Measurements from ENCODE around the gene ANP32B.
A peak's percentile ranks its signal among the peaks of the same experiment; 100 is the strongest.

Gene ANP32B

DNA sequence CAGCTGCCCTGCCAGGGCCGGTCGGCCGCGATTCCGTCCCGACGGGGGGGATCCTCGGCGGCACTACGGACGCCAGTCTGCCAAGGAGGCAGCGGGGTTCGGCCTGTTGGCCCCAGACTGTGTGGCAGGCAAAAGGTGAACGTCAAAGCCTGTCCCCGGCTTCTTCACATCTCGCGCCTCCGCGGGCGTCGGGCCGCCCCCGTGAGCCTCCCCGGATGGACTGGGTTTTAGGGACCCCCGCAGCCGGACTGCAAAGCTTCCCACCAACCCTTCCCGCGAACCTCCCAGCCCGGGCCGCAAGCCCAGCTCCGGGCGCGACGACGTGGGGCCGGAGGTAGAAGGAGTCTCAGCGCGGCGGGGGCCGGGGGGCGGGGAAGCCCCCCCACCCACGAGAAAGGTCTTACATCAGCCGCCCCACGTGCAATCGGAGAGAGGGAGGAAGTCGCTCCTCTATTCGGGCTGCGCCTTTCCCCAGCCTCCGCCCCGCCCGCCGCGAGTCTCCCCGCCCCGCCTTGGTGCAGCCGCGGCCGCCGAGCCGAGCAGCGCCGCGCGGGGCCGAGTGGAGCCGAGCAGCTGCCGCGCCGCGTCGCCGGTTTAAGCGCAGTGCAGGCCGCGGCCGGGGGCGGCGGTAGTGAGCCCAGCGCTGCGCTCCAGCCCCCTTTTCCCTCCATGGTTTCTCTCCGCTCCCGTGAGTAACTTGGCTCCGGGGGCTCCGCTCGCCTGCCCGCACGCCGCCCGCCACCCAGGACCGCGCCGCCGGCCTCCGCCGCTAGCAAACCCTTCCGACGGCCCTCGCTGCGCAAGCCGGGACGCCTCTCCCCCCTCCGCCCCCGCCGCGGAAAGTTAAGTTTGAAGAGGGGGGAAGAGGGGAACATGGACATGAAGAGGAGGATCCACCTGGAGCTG lies at the start of gene ANP32B:
Gene ANP32B (plus strand): TSS at position 659 of the 906 bp plus-strand sequence. CDS start 215 bp downstream, at position 874.
- peak within 1 kb of the TSS; percentile 89 for H3K4me3 ChIP-seq
- TF ChIP-seq, protein P1, sequence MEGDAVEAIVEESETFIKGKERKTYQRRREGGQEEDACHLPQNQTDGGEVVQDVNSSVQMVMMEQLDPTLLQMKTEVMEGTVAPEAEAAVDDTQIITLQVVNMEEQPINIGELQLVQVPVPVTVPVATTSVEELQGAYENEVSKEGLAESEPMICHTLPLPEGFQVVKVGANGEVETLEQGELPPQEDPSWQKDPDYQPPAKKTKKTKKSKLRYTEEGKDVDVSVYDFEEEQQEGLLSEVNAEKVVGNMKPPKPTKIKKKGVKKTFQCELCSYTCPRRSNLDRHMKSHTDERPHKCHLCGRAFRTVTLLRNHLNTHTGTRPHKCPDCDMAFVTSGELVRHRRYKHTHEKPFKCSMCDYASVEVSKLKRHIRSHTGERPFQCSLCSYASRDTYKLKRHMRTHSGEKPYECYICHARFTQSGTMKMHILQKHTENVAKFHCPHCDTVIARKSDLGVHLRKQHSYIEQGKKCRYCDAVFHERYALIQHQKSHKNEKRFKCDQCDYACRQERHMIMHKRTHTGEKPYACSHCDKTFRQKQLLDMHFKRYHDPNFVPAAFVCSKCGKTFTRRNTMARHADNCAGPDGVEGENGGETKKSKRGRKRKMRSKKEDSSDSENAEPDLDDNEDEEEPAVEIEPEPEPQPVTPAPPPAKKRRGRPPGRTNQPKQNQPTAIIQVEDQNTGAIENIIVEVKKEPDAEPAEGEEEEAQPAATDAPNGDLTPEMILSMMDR (IDR thresholded peaks at IDR 0.05) = peak; percentile 86
- peak; percentile 90 for DNase-seq (ENCODE audit: low spot score)
- H3K27ac ChIP-seq = peak within 1 kb of the TSS; percentile 97 to 99

DNA sequence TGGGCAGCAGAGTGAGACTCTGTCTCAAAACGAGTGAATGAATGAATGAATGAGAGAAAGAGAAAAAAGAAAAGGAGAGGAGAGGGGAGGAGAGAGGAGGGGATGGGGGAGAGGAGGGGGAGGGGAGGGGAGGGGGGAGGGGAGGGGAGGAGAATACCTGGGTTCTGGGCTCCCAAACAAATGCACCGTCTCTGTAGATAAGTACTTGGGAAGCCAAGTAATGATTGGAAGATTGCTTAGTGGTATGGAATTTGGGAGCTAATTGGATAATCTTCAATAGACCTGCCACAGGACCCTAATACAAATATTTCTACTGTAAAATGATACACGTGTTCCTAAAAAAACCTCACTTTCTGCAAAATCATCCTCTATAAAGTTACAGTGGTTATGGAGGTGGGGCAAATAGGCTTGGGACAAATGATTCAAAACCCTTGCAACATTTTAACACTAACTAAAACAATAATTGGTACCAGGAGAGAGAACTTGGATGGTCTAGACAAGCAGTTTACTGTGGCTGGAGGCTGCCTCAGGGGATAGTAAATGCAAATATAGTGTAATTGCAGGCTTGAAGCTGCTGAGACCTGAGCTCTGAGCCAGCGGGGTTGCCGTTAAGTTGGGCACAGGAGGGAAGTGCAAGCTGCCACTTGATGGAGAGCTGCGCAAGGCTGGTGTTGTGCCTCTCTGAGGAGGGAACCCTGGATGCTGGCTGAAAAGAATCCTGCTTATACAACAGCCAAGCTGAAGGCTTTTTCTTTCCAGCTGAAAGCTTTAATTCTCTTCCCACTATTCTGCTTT lies 48.6 kb upstream of the ANP32B start:
- Histone ChIP-seq H3K4me3 (no peak overlapping the region), H3K27ac (no peak overlapping the region)
- no peak for DNase-seq (ENCODE audit: low spot score)
- TF ChIP-seq, protein P1 (IDR thresholded peaks at IDR 0.05) = no peak

DNA sequence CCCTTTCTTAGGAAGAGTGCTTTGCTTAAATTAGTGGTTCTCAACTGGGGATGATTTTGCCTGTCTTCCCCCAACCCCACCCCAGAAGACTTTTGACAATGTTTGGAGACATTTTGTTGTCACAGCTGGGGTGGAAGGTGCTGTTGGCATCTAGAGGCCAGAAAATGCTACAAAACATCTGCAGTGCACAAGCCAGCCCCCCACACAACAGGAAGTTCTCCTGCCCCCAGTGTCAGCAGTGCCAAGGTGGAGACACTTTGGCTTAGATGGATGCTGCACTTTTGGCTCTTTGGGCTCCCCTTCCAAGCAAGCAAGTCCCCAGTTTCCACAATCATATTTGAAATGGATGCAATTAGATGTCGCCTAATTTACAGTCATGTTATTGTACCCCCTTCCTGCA lies 47.9 kb upstream of the ANP32B start:
- H3K27ac ChIP-seq = no peak overlapping the region
- TF ChIP-seq, protein P1 (IDR thresholded peaks at IDR 0.05) = no peak
- DNase-seq (ENCODE audit: low spot score) = no peak

DNA sequence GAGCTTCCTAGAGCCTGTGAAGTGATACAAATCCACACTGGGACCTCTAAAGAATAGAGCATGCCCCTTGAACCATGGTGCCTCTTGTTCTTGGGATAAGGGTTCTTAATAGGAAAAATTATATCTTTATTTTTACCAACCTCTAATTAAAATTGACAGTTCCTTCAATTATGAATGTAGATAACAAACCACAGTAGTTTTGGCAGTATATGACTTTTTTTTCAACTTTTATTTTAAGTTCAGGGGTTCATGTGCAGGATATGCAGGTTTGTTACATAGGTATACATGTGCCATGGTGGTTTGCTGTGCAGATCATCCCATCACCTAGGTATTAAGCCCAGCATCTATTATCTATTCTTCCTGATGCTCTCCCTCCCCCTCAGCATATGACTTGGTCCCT lies 46.1 kb upstream of the ANP32B start:
- TF ChIP-seq, protein P1 (IDR thresholded peaks at IDR 0.05) = no peak
- Histone ChIP-seq H3K27ac (no peak overlapping the region), H3K4me3 (no peak overlapping the region)
- DNase-seq (ENCODE audit: low spot score) = no peak

More for the DNA sequence above, 47.9 kb upstream of the ANP32B start:
- no peak overlapping the region for H3K4me3 ChIP-seq

DNA sequence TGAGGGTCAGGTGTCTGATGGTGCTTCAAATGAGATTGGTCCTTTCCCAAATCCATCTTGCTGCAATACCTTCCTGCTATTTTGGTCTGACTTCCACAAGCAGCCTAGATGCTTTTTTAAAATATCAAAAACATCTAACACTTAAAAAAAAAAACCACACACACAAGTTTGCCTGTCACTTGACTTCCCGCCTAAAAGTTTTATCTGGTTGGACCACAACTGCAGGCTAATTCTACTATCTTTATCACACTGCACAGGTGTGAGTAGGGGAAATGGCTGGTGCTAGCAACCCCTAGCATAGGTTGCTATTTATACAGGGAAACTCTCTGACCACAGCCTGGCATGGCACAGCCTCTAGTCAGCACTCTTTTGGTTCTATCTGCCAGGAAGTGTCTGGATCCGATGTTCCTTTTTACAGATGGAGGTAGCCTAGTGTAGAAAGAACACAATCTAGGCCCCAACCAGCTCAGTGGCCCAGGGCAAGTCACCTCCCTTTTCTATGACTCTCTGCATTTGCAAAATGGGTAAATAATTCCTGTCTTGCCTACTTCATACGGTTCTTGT lies 45.0 kb upstream of the ANP32B start, which contains the start of gene HEMGN:
Gene HEMGN (minus strand): TSS at position 92 of the 564 bp plus-strand sequence. CDS start 36 bp downstream, at position 56.
- TF ChIP-seq, protein P1 (IDR thresholded peaks at IDR 0.05) = no peak
- no peak within 1 kb of the TSS for H3K4me3 ChIP-seq
- no peak within 1 kb of the TSS for H3K27ac ChIP-seq
- no peak for DNase-seq (ENCODE audit: low spot score)

DNA sequence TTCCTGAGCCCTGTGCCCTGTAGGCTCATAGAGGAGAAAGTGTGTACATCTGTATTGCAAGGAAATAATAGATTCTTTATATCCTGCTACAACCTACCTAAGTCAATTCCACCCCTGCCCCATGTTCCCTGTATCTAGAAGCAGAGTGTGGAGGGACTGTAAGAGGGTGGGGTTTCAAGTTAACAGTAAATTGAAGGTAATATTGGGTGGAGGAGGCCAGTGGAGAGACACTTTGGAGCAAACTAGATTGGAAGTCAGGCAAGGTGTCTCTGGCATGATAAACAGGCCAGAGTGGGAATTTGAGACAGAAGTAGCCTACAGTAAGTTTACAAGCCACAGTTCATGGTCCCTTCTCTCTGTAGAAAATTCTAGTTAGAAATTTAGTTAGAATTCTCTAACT lies 42.9 kb upstream of the ANP32B start:
- H3K27ac ChIP-seq = no peak overlapping the region
- DNase-seq (ENCODE audit: low spot score) = no peak
- TF ChIP-seq, protein P1 (IDR thresholded peaks at IDR 0.05) = no peak
- H3K4me3 ChIP-seq = no peak overlapping the region
